Gastroesophageal sphincter (tissue), 3 donors: ENCODE measurements around the gene RNPC3.

Source experiments
- CTCF ChIP-seq, 4 experiments: fragments of 200-600 bp in 2 of 4; fragments of 450-650 bp in 2 of 4; sonication (generic) in 1 of 4; IDR thresholded peaks; one replicate each; pipeline ENCODE4 v1.5.1; 2017 to 2019; ENCODE audit warnings: antibody characterized with exemption in 4 of 4, mild to moderate bottlenecking in 2 of 4, moderate library complexity in 2 of 4
- EP300 ChIP-seq: sonication (generic); formaldehyde crosslinking; IDR thresholded peaks from one replicate; pipeline ENCODE4 v1.6.1; 2017; ENCODE audit warnings: antibody characterized with exemption, mild to moderate bottlenecking
- POLR2A ChIP-seq, 2 donors: fragments of 450-650 bp; IDR thresholded peaks; one replicate each; pipeline ENCODE4 v1.6.1; 2017; ENCODE audit warnings: antibody characterized with exemption in 2 of 2, mild to moderate bottlenecking in 2 of 2, moderate library complexity in 1 of 2
- POLR2AphosphoS5 ChIP-seq: sonication (generic); formaldehyde crosslinking; IDR thresholded peaks from one replicate; pipeline ENCODE4 v1.6.1; 2017; ENCODE audit warnings: antibody characterized with exemption

- TF ChIP-seq CTCF (IDR thresholded peaks at IDR 0.05), result no peak
- no peak for TF ChIP-seq POLR2A (IDR thresholded peaks at IDR 0.05)
- no peak for TF ChIP-seq EP300
- TF ChIP-seq POLR2AphosphoS5, result no peak
Measured at GRCh38 chr1:103546496-103546895, 21.0 kb downstream of the RNPC3 start.
